ENCODE data around the gene KCNH4. TPM values are rescaled to one million over a fixed set of nuclear protein-coding genes. Genes with fewer than 3 reads are reported as not detected.

The KCNH4 gene
- 0.07 and 0.15 TPM in 2 replicates for total RNA-seq

DNA sequence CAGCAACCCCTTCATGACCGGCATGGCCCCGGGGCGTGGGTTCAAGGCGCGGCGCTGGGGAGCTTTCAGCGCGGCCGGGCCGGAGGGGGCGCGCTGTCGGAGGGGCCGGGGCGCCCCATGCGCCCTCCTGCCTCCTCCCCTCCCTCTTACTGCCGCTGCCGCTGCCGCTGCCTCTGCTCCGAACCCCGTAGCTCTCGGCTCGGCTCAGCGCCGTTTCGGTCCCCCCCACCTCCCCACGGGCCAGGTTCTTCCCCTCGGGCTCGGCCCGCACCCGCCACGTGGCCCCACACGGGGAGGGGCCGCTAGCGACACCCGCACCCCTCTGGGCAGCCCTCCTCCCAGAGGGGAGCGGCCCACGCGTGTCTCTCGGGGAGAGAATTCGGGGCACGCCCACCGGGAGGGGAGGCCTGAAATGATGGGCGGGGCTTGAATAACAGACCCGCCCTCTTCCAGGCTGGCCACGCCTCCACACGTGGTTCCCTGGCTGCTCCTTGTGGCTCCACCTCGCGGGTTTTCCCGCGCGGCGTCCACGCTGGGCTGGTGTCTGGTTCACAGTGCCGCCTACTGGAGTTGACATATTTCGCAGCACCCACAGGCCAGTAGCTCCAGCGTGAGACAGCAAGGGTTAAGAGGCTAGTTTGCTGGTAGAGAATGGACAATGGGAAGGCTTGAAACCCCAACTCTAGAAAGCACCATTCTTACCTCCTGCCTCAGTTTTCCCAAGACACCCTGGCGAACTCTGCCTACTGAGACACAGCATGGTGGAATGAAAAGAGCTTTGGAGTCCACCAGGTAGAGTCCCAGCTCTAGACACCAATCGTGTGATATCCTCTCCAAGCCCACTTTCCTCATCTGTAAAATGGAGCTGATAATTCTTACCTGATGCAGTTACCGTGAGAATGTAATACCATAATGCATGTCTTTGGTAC, at the start of gene KCNH4:
Gene KCNH4 (minus strand): TSS at position 221 of the 929 bp plus-strand sequence. CDS start 197 bp downstream, at position 24.

DNA sequence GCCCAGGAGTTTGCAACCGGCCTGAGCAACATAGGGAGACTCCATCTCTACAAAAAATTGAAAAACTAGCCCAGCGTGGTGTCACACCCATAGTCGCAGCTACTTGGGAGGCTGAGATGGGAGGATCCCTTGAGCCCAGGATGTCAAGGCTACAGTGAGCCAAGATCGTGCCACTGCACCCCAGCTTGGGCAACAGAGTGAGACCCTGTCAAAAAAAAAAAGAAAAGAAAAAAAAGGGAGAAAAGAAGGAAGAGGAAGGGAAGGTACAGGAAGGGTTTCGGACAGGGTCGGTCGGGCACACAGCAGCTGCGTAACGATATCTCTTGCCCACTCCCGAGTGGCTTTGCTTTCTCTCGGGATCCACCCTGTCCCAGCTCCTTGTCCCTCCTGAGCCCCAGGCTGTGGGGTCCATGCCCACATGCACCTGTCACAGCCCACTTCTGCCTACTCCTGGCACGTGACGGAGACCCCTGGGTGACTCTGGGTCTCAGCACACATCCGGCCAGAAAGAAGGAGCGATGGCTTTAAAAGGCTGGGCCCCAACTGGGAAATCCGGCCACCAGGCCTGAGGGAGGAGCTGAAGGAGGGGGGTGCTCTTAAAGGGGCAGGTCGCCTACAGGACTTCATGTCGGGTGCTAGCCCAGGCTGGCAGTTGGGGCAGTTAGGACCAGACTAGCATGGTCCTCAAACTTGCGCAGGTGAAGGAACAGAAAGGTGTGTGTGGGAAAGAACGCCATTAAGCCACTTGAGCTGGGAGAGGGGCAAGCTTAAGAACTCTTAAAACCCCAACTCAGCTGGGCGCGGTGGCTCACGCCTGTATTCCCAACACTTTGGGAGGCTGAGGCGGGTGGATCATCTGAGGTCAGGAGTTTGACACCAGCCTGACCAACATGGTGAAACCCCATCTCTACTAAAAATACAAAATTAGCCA, 13.3 kb upstream of the KCNH4 start, which contains the start of gene GHDC:
Gene GHDC (minus strand): TSS at position 526 of the 931 bp plus-strand sequence. CDS start 913 bp downstream, outside the sequence.

DNA sequence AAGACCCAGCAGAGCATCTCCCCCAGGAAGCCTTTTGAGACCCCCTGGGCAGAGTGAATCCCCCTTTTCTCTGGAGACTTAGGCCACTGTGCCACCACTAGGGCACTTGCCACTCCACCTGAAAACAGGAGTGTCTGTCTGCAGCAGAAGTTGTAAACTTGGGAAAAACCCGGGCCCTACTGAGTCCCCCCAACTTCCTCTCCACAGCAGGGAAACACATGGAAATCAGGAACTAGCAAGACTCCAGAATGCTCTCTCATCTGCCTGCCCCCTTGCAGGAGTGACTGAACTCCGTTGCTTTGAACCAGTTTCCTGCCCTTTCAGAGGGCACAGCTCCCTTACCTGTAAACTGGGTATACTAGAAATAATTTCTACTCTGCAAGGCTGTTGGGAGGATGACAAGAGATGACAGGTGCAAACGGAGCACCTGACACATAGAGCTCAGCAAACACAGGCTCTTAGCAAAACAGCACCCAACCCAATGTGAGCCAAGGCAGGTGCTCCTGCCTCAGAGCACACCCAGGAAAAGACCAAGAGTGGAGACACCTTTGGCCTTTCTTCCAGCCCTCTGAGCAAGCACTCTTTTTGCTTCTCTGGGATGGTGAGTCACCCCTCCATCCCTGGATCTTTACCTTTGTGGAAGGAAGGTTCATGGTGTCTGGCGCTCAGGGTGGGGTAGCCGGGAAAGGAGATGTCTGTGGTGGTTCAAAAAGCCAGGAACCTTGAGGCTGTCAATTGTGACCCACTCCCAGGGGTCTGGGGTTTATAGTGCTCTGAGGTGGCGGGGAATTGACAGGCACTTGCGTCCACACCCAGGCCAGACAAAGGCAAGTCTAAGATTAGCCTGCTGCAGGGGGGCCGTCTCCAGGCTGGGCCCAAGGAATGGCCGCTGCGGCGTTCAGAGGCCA, 4.0 kb upstream of the KCNH4 start, which contains the start of gene HCRT:
Gene HCRT (minus strand): TSS at position 740 of the 908 bp plus-strand sequence. CDS start 87 bp downstream, at position 653.

DNA sequence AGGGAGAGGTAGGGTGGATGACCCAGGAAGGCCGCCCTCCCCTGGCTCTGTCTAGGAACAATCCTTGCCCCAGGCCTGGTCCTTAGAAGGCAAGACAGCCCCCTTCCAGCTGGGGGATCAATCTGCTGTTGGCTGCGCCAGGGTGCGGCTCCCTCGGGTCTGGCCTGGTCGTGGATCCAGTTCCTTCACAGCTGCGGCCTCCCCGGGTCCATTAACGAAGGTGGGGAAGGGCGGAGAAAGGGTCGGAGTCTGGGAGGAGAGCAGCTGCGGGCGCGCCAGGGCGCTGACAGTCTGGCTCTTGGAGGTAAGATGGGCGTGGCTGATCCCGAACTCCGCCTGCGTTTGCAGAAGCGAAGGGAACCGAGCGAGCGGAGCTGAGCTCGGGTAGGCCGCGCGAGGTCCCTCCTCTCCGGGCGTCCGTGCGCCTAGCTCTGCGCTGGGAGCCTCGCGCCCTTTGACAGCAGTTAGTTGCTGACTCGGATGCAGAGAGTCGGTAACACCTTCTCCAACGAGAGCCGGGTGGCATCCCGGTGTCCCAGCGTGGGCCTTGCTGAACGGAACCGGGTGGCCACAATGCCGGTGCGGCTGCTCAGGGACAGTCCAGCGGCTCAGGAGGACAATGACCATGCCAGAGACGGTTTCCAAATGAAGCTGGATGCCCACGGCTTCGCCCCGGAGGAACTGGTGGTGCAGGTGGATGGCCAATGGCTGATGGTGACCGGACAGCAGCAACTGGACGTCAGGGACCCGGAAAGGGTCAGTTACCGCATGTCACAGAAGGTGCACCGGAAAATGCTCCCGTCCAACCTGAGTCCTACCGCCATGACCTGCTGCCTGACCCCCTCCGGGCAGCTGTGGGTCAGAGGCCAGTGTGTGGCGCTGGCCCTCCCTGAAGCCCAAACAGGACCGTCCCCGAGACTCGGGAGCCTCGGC, 58.3 kb downstream of the KCNH4 start, which contains the start of gene HSPB9:
Gene HSPB9 (plus strand): TSS at position 434 of the 933 bp plus-strand sequence. CDS start 47 bp downstream, at position 481.

DNA sequence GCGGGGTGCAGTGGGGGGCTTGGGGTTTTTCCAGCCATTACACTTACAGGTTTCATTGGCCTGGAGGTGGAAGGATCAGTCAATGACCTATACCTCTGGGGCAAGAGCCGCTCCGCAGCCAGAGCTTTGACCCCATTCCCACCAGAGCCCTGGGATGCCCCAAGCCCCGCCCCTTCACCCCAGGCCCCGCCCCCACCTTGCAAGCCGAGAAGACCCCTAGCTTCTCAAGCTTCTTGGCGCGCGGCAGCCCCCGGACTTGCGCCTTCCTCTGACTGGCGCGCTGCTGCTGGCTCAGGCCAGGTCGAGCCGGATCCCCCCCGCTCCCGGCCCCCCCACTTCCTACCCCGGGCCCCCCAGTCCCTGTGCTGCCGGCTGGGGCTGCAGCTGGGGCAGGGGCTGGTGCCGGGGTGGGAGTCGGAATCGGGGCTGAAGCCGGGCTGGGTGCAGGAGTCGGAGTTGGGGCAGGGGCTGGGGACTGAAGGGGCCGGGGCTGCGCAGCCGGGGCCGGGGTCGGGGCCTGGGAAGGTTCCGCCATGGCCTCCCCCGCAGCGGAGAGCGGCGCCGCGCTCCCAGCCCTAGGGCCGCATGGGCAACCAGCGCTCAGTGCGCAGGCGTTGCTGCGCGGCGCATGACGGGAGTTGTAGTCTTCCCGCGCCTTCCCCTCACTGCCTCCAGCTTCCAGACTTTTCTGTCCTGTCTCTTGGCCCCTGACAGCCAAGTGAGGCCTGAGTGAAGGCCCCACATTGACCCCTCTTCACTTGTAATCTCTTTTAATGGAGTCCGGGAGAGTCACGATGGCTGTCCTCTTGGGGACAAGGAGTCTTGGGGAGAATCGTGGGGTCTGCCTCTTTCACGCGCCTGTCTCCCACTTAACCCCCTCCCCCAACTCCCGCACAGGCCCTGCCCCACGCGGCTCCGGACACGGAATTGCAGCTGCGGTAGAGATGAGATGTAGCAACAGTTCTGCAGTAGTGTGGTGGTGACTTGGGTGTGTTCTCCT, 59.9 kb downstream of the KCNH4 start, which contains the start of gene KAT2A:
Gene KAT2A (minus strand): TSS at position 598 of the 1,000 bp plus-strand sequence. CDS start 63 bp downstream, at position 535.

DNA sequence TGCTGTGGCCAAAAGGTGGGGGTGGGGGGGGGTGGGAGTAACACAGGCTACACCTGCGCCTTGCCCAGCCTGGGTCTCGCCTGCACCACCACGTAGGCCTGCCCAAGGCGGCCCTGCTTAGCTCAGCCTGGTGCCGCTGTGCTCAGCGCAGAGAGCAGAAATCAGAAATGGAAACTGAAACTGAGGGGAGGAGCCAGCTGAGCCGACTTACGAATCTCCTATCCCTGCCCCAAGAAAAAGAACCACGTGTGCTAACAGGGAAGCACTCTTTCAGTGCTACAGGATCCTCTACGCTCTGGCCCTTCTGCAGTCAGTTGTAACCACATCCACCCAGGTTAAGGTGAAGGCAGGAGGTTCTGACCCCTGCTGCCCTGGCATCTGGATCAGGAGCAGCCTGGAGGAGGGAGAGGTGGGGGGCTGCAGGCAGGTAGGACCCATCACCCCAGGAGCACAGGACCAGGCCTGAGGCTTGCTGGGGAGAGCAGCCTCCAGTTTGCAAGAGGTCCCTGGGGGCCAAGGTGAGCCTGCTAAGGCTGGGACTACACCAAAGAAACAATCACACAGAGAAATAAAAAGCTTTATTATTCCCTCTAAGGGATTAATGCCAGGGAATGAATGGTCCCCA, 68.3 kb downstream of the KCNH4 start, which contains the start of gene DHX58:
Gene DHX58 (minus strand): TSS at position 163 of the 625 bp plus-strand sequence. CDS start 822 bp downstream, outside the sequence.

Other genes with a start within 250 kb of the KCNH4 start
- gene CNP, start 214.3 kb downstream of the KCNH4 start, total RNA-seq: 81.4 and 83.9 TPM in 2 replicates
- gene DNAJC7, start 163.7 kb downstream of the KCNH4 start, total RNA-seq: 65.2 and 68.0 TPM in 2 replicates
- gene NKIRAS2, start 161.1 kb downstream of the KCNH4 start, total RNA-seq: 56.2 and 69.4 TPM in 2 replicates
- 0.07 and 0.20 TPM in 2 replicates for gene C17orf113, start 130.5 kb downstream of the KCNH4 start, total RNA-seq
- gene ZNF385C, start 82.7 kb downstream of the KCNH4 start, total RNA-seq: not detected in 2 replicates
- gene DHX58, start 68.4 kb downstream of the KCNH4 start, total RNA-seq: 15.4 and 17.7 TPM in 2 replicates
- 11.3 and 14.1 TPM in 2 replicates for gene KAT2A, start 59.8 kb downstream of the KCNH4 start, total RNA-seq
- gene HSPB9, start 58.3 kb downstream of the KCNH4 start, total RNA-seq: not detected in 2 replicates
- 187 and 191 TPM in 2 replicates for gene RAB5C, start 26.2 kb downstream of the KCNH4 start, total RNA-seq
- gene HCRT, start 4.3 kb upstream of the KCNH4 start, total RNA-seq: not detected in 2 replicates
- 10.9 and 19.9 TPM in 2 replicates for gene GHDC, start 13.4 kb upstream of the KCNH4 start, total RNA-seq
- gene STAT5B, start 95.2 kb upstream of the KCNH4 start, total RNA-seq: 24.4 and 27.5 TPM in 2 replicates
- gene STAT5A, start 107.4 kb upstream of the KCNH4 start, total RNA-seq: 12.4 and 16.0 TPM in 2 replicates
- gene STAT3, start 207.3 kb upstream of the KCNH4 start, total RNA-seq: 82.8 and 83.5 TPM in 2 replicates
- 888 and 904 TPM in 2 replicates for gene CAVIN1, start 242.1 kb upstream of the KCNH4 start, total RNA-seq

All from mammary microvascular endothelial cell (primary cell).